NCI-H460 (cell line): ENCODE data around the gene MT2A. TPM values are rescaled to one million over a fixed set of nuclear protein-coding genes. Genes with fewer than 3 reads are reported as not detected.

Source experiments
- DNase-seq: peaks from one replicate; pipeline ENCODE4 v3.0.0-alpha.2; 2016; ENCODE audit warnings: low read depth; ENCODE audit errors: extremely low read depth
- total RNA-seq: library from RNA; depleted of rRNA; stranded (reverse); fragments of >200 nt; shearing (Covaris generic); gene quantifications from 2 replicates; pipeline ENCODE4 v1.2.3, GENCODE V29; 2014

The MT2A gene
- total RNA-seq, 1 experiment from 2014 or later, result 83.8 TPM

DNA sequence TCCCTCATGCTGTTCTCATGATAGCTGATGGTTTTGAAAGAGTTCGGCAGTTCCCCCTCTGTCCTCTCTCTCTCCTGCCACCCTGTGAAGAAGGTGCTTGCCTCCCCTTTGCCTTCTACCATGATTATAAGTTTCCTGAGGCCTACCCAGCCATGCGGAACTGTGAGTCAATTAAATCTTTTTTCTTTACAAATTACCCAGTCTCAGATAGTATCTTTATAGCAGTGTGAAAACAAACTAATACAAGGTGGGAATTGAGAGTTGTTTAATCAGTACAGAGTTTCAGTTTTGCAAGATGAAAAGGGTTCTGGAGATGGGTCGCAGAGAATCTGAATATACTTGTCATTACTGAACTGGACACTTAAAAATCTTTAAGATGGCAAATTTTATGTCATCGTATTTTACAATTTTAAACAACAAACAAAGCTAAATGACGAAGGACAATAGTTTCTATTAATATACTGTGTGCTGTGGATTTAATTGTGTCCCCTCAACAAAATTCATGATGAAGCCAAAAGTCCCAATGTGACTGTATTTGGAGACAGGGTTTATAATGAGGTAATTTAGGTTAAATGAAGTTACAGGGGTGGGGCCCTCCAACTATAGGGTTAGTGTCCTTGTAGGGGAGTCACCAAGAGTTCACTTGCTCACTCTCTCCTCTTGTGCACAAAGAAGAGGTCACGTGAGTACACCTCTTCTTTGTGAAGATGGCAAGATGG is 14.7 kb upstream of the MT2A start:
- DNase-seq, result no peak

DNA sequence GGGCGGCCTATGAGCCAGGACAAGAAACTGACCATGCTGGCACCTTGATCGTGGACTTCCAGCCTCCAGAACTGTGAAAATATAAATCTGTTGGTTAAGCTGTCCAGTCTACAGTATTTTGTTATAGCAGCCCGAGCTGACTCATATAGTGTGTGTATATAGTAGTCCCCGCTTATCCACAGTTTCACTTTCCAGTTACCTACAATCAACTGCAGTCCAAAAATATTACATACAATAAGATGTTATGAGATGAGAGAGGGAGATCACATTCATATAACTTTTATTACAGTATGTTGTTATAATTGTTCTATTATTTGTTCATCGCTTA is 14.1 kb upstream of the MT2A start:
- DNase-seq, result no peak

DNA sequence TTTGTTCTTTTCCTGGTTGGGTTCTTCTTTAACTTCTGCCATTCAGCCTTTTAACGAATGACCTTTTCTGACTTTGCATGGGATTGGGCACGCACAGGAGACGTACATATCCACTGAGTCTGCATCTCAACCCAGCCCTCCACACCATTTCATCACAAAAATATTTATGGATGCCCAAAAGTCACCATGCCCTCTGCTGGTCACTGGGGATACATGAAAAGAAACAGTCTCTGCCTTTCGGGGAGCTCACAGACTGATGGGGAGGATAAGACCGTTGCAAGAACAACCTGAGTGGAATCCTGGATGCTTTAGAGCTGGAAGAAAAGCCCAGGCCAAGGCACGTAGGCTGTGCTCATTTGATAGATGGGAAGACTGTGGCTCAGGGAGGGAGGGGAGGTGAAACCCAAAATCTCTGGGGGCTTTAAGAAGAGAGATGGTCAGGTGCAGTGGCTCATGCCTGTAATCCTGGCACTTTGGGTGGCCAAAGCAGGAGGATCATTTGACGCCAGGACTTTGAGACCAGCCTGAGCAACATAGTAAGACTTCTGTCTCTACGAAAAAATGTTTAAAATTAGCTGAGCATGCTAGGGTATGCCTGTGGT is 7.9 kb upstream of the MT2A start:
- DNase-seq, result peak; percentile 76

DNA sequence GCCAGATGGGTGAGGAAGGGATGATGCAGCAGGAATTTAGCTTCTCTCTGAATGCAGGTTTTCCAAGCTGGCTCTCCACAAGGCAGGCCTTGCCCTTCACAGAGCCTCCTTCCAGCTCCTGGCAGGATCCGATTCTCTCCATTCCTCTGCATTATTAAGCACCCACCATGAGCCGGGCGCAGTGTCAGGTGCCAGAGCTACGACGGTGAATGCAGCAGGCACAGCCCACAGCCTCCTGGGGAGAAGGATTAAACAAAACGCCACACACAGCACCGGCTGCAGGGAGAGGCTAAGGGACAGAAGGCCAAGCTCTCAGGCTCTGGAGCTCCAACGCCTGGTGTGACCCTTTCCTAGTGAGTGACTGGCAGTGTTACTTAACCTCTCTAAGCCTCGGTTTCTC is 7.1 kb upstream of the MT2A start:
- no peak for DNase-seq

DNA sequence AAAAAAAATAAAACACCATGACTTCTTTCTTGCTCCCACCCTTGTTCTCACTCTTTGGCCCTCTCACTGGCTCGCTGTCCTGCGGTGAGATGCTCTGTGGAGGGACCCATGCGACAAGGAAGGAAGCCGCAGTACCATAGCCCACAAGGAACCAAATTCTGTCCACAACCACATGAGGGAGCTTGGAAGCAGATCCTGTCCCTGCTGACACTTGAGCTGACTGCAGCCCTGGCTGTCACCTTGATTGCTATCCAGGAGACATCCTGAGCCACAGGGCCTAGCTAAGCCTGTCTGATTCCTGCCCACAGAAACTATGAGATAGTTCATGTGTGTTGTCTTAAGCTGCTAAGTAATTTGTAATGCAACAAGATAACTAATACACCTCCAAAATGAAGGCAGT is 4.8 kb upstream of the MT2A start:
- DNase-seq, result peak; percentile 62

DNA sequence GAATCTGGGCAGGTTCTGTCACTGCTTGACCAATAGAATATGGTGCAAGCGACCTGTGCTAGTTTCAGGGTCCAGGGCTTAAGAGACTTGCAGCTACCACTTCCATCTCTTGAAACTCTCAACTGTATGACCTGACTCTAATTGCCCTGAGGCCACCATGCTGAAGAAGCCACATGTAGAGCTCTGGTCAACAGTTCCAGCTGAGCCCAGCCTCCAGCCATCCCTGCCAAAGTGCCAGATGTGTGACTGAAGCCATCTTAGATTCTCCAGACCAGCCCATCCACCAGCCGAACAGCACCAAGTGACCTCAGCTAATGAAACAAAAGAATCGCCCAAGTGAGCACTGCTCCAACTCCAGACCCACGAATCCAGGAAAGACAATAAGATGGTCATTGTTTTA is 3.4 kb upstream of the MT2A start:
- DNase-seq, result no peak

DNA sequence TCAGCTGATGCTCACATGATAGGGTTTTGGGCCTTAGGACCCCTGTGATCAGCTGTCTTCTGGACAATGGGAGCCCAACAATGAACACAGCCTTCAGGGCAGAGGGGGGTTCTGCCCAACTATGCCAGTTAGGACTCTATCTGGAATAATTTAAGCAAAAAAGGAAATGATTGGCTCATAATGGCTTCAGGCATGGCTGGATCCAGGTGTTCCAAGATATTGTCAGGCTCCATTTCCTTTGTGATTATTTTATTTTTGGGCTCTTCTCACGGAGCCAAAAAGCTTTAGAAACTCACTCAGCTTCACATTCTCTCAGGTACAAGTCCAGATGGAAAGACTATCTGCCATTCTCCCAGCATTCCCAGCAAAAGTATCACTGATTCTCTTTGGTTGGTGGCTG is 2.9 kb upstream of the MT2A start:
- no peak for DNase-seq

DNA sequence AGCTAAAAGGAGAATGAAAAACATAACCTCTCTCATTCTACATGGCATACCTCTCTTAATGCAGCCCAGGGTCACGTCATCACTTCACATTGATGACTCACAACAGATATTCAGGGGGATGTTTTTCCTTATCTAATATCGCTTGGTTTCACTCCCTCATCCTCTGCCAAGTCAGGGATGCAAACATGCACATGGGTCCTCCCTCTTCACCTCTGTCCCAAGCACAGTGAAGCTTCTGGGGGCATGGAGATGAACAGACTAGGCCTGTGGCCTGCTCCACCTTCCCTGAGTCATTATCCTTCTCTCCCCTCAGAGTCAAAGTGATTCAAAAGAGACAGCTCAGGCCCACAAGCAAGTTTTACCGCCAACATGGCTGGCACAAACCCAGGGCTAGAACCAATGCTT is 2.3 kb upstream of the MT2A start:
- no peak for DNase-seq

DNA sequence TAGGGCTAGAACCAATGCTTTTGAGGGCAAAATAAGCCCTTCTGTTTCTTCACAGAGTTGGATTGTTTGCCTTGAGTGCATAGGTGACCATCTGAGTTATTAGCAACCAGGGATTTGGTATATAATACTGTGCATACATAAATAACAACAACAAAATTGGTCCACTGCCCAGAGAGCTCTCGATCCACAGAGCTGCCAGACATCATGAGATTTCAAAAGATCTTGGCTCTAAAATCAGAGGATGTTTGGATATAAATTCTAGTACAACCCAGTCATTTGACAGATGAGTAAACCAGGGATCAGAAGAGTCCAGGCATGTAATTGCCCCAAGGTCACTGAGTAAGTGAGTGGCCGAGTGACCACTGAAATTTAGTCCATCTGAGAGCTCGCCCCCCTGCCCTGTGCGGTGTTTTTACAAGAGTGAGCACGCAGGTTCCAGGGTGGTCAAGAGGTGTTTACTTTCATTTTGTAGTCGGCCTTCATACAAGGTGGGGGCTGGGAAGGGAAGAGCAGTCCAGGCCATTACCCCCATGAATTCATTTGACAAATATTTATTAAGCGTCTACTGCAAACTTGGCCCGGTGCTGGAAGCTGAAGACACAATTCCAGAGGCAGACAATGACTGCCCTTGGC is 1.8 kb upstream of the MT2A start:
- DNase-seq, result peak; percentile 54

DNA sequence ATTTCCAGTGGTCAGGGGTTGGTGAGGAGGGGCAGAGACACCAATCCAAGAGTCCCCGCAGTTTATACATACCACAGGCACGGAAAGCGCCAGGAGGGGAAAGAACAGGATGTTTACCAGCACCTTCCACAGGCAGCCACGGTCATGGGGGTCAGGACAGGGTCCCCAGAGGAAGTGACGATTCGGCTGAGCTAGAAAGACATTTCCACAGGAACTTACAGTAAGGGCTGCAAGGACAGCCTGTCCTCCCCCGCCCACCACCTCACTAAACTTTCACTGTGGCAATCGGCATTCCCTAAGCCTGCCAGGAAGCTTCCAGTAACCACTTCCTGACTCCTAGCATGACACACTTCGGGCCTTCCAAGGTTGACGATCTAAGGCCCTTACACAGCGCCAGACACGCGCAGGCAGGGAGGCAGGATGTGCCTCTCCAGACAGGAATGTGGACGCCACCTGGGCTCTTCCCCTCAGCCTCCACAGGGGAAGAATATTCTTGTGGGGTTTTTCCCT is 1.2 kb upstream of the MT2A start:
- DNase-seq, result peak; percentile 72

DNA sequence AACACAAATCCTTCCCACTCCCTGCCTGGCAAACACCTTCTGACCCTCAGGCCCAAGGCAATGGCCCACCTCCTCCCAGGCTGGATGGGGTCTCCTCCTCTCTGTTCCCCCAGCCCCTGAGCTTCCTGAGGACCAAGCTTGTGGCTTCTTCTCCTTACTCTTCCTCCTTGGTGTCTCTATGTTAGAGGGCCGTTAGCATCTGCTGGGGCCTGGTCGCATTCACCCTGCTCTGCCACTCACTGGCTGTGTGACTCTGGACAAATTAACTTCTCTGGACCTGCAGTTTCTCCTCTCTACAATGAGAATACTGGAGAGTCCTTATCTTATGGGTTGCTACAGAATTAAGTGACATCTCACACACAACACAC is 725 bp upstream of the MT2A start:
- no peak for DNase-seq

DNA sequence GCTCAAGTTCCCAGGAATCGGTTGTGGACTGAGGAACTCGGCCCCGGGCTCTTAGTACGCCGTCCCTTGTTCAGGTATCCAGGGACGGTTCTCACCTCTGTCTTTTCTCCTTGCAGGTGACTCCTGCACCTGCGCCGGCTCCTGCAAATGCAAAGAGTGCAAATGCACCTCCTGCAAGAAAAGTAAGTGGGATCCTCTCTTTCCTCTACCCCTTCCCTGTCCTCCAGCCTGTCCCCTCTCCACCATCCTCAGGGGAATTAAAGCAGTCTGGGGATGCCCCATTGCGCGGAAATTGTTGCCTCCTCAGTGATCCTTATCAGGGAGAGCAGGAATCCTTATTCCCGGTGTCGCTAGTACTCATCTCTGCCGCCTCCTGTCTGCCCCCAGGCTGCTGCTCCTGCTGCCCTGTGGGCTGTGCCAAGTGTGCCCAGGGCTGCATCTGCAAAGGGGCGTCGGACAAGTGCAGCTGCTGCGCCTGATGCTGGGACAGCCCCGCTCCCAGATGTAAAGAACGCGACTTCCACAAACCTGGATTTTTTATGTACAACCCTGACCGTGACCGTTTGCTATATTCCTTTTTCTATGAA is 585 bp downstream of the MT2A start:
- DNase-seq, result no peak

DNA sequence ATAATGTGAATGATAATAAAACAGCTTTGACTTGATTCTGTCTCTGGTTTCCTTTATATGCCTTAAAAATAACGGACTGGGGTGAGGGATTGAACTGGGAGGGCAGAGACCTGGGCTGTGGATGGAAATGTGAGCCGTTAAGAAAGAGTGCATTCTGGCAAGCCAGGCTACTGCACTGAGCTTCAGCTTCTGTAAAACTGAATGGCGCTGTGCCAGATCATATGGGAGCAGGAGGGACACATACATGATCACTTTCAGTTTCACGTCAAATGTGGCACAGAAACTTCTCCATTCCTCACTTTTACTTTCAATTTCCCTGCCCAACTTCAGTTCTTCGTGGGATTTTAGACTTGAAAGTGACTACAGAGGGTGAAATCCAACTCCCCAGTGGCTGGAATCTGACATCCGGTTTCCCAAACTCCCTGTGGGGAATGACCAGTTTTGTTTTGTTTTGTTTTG is 1.1 kb downstream of the MT2A start:
- peak; percentile 69 for DNase-seq

DNA sequence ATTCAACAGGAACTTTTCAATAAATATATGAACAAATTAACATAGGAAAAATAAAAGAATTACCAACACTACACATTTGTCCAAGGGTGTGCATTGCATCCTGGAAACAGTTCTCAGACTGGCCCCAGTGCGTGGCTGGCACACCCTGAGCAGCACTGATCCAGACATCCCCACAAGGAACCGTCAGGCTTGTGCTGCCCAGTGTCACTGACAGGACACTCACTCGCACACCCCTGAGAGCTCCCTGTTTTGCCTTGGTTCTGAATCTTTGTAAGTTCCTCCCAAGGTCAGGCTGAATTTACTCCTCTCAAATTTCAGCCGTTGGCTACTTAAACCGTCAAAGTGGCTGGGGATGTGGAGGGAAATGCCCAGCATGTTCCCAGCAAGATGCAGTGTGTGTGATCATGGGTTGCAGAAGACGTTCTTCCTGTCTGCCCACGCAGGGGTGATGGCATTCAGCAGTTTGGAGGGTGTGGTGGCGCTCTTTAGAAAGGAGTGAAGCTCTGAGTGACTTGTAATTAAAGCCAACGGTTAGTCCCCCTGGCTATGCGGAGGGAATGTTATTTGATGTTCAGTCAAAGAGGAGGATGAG is 1.7 kb downstream of the MT2A start:
- DNase-seq, result peak; percentile 54

DNA sequence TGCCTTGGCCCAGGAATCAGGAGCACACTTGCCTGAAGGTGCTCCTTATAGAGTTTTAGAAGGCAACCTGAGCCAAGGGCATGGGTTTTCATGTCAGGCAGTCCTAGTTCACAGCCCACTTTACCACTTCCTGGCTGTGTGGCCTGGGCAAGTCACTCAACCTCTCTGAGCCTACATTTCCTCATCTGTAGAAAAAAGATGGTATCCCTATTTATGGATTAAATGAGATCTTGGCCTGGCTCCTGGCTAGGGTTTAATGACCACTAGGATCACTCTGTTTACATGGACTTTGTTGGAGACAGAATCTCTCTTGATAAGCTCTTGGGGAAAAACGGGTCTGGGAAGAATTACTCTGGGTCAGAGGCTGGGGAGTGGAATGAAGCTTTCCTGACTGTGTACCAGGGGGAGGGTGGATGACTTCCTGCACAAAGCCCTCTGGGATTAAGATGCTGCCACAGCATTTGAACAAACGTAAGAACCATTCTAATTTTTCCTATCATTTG is 2.3 kb downstream of the MT2A start:
- DNase-seq, result no peak

DNA sequence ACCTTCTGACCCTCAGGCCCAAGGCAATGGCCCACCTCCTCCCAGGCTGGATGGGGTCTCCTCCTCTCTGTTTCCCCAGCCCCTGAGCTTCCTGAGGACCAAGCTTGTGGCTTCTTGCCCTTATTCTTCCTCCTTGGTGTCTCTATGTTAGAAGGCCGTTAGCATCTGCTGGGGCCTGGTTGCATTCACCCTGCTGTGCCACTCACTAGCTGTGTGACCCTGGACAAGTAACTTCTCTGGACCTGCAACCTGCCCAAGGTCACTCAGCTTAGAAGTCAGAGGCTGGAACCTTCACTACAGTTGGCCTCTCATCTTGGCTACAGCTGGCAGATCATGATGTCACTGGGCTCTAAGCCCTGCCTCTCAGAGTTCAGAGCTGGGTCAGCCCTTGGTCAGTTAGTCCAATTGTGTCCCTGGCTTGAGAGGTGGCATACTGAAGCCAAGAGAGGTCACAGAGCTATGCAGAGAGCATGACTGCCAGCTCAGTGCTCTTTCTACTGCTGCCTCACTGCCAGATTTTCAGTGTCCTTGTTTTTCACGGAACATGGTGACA is 3.0 kb downstream of the MT2A start:
- DNase-seq, result no peak

DNA sequence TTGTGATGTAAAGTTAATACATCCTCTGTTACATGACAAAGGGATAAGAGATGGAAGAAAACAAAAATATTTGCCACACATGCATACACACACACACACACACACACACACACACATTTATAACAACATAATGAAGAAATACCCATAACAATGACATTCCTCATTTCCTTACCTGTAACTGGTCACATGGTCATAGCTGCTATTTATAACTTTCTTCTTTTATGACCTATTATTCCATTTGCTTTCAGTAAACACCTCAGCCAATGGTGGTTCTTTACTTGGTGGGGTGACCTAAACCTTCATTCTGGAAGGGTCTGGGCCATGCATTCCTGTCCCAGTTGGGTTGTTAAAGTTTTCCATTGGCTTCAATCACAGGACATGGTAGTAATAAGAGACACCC is 5.3 kb downstream of the MT2A start:
- no peak for DNase-seq

DNA sequence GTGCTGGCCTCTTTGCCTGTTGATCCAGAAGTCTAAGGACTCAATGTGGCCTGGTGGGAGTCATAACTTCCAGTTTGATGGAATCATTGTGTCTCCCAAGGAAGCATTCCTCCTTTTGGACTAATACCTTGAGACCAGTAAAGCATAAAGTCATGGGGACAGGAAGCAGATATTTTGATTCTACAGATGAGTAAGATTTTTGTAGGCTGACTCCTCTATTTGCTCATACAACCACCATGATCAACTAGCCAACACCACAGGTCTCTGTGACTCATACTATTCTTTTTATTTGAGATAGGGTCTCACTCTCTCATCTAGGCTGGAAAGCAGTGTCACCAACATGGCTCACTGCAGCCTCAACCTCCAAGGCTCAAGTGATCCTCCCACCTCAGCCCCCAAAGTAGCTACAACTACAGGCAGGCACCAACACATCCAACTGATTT is 6.2 kb downstream of the MT2A start:
- no peak for DNase-seq

DNA sequence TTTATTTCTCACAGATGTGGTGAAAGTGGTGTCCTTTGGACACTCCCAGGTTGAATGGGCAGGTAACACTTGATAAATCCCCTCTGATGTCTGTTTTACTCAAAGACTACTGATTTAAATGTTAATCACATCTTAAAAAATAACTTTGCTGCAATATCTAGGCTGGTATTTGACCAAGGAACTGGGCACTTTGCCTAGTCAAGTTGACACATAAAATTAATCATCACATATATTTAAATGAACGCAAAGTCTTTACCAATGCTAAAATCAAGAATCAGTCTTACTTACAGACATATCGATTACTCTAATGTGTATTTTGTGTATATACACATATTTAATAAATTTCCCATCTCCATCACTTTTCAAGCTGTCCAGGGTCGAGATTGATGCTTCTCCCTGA is 7.0 kb downstream of the MT2A start:
- DNase-seq, result no peak

DNA sequence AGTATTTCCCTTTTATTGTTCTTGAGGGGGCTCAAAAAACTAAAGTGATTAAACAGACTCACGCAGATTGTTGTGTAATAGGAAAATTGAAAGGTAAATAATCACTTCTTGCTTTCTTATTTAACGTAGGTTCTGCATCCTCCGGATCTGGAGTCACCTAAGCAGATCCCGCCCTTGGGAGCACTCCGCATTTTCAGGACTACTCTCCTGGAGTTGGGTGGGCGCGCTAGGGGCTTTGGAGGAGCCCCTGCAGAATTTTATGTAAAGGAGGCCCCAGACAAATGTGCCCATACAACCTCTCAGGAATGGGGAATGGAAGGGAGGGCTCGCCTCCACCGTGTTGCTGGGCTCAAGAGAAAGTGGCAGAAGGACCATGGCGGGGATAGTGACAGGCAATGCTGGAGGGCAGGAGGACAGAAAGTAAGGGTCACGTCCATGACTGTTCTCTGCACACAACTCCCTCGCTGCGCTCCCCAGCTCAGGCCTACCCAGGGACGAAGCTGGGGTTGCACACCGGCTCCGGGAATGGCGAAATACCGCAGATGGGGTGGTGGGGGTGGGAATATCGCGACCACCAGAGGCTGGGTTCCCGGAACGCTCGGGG is 8.3 kb downstream of the MT2A start:
- DNase-seq, result no peak
